ENCODE results near the gene FOLR3. TPM values are rescaled to one million over a fixed set of nuclear protein-coding genes. Genes with fewer than 3 reads are reported as not detected.
"Not testable (repeated sequence)": the region's sequence is repeated elsewhere in the genome, so short reads cannot be mapped to it uniquely, and the experiment has no call there.

FOLR3 gene
- polyA plus RNA-seq, result under 1 TPM in 2 of 4 donors, not detected in 2; 0.12 to 0.84 TPM
- long read RNA-seq, donor 1, partial matches to known transcripts, result 0 of 1 reads
- long read RNA-seq, donor 1, other reads (novel, unspliced or antisense), result 0 of 1 reads
- long read RNA-seq, donor 2, result 0 reads
- long read RNA-seq, donor 3, result 0 reads
- long read RNA-seq, donor 4, result 0 reads
- long read RNA-seq, donor 5, result 0 reads
- long read RNA-seq, donor 6, result 0 reads
- long read RNA-seq, donor 7, result 0 reads
- long read RNA-seq, donor 8, result 0 reads
- long read RNA-seq, donor 9, result 0 reads
- long read RNA-seq, donor 10, result 0 reads

DNA sequence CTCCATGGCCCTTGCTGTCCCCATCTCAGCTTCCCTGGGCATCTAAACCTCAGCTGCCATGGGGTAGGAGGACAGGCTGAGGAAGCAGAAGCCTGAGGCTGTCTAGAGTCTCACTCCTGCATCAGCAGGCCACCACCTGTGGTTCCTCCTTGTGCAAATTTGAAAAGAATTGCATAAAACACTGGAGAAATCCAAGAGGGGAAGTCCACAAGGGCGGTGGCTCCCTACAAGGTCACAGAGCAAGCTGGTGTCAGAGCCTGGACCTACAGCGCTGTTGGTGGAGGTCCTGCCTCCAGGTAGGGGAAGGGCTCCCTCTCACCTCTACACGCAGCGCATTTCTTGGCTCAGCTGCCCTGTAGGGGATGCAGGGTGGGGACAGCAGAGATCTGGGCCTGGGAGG lies at the start of gene FOLR3:
Gene FOLR3 (plus strand): TSS at position 253 of the 400 bp plus-strand sequence. CDS start 228 bp downstream, outside the sequence.
- not testable (repeated sequence) for H3K27ac ChIP-seq (ENCODE audit: low read depth in 1 of 3, low read length in 2 of 3); H3K27me3 ChIP-seq (ENCODE audit: control insufficient read depth in 3 of 3, insufficient read depth in 3 of 3, low read length in 3 of 3); H3K4me1 ChIP-seq (ENCODE audit: control insufficient read depth in 3 of 3, insufficient read depth in 2 of 3, low read depth in 1 of 3, low read length in 2 of 3); H3K9me3 ChIP-seq (ENCODE audit: control insufficient read depth in 2 of 2, insufficient read depth in 1 of 2, low read depth in 1 of 2, low read length in 1 of 2); H3K36me3 ChIP-seq (ENCODE audit: control insufficient read depth in 3 of 3, insufficient read depth in 2 of 3, low read depth in 1 of 3, low read length in 3 of 3); DNase-seq; H3K4me3 ChIP-seq (ENCODE audit: low read depth in 1 of 3, low read length in 3 of 3); FAIRE-seq
- 86 to 89% (median 87%) methylated on average over 4 of the region's 4 CpGs for WGBS, 3 donors

DNA sequence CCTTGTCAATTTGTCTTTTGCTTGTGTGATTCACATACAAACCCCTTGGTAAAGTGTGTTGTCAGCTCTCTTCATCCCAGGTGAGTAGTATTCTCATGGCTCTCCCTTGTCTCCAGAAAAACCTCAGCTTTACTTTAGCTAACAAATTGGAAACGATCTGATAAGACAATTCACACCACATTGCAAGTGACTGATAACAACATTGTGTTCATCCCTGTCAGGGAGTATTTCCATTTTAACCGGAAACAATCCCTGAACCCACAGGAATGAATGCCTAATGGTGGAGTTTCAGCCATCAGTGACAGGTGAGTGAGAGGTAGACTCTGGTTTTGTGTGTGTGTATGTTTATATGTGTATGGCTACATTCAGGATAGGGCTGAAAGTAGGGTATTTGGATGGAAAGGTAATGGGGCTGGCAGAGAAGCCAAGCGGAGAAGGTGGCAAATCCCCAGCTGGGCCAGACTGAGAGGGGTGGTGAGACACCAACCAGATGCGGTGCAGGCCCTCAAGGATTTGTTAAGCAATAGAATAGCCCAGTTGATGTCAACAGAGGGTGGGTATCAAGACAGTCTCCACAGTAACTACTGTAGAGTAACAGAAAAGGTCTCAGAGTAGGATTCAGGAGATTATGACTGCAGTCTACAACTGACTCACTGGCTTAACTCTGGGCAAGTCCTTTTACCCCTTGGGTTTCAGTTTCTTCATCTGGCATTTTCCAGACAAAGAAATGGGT lies 47.3 kb upstream of the FOLR3 start:
- H3K36me3 ChIP-seq (ENCODE audit: control insufficient read depth in 3 of 3, insufficient read depth in 2 of 3, low read depth in 1 of 3, low read length in 3 of 3), result peaks cover 0 to 13% (median 5%) of the 10 kb centered on the region in 3 donors
- H3K9me3 ChIP-seq (ENCODE audit: control insufficient read depth in 2 of 2, insufficient read depth in 1 of 2, low read depth in 1 of 2, low read length in 1 of 2), result no peaks in the 10 kb centered on the region
- H3K4me1 ChIP-seq (ENCODE audit: control insufficient read depth in 3 of 3, insufficient read depth in 2 of 3, low read depth in 1 of 3, low read length in 2 of 3), result peaks cover 0 to 12% (median 0%) of the 10 kb centered on the region in 3 donors
- no peak for FAIRE-seq
- no peak overlapping the region for H3K4me3 ChIP-seq (ENCODE audit: low read depth in 1 of 3, low read length in 3 of 3)
- no peak for DNase-seq
- 82 to 87% (median 83%) methylated on average over 4 of the region's 4 CpGs for WGBS, 3 donors
- H3K27me3 ChIP-seq (ENCODE audit: control insufficient read depth in 3 of 3, insufficient read depth in 3 of 3, low read length in 3 of 3), result no peaks in the 10 kb centered on the region
- H3K27ac ChIP-seq (ENCODE audit: low read depth in 1 of 3, low read length in 2 of 3), result no peak overlapping the region

DNA sequence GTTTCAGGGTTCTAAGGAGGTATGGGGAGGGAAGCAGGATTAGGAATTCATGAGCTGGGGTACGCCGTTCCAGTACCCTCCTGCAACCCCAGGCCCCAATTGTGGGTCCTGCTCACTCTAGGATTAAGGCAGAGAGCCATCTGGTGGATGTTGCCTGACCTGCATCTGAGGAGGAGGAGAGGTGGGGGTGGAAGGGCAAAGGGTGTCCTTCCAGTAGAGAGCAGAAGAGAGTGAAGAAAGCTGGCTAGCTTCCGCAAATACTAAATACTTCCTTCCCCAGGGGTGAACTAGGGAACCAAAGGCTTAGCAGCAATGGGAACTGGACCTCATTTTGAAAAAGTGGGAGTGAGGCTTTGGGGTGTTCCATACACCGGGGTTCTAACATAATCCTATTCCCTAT lies 44.2 kb upstream of the FOLR3 start:
- H3K27ac ChIP-seq (ENCODE audit: low read depth in 1 of 3, low read length in 2 of 3), result peak overlapping the region in 2 of 3 donors; percentile 33 to 44

DNA sequence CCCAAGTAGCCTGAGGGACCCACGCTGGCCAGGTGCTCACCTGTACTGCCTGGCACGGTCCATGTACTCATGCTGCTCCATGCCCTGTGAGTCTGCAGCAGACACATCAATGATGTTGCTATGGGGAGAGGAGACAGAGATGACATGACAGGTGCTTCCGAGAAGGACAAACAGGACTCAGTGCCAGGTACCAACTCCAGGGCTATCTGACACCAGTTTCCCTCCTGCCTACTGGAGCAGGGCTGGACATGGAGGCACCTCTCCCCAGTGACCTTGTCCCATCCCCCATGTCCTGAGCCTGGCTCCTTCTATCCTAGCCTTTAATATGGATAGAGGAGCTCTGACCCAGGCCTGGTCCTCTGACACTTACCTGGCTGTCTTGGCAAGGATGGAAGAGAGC lies 36.8 kb upstream of the FOLR3 start:
- H3K27me3 ChIP-seq (ENCODE audit: control insufficient read depth in 3 of 3, insufficient read depth in 3 of 3, low read length in 3 of 3), result no peaks in the 10 kb centered on the region
- WGBS, 3 donors, result 92 to 98% (median 96%) methylated on average over 3 of the region's 3 CpGs
- no peak overlapping the region for H3K4me3 ChIP-seq (ENCODE audit: low read depth in 1 of 3, low read length in 3 of 3)
- peaks cover under 1 to 9% (median 4%) of the 10 kb centered on the region in 3 donors for H3K4me1 ChIP-seq (ENCODE audit: control insufficient read depth in 3 of 3, insufficient read depth in 2 of 3, low read depth in 1 of 3, low read length in 2 of 3)
- no peak overlapping the region for H3K27ac ChIP-seq (ENCODE audit: low read depth in 1 of 3, low read length in 2 of 3)
- DNase-seq (no peak), FAIRE-seq (no peak)
- peaks cover 0 to 3% of the 10 kb centered on the region in 2 donors for H3K9me3 ChIP-seq (ENCODE audit: control insufficient read depth in 2 of 2, insufficient read depth in 1 of 2, low read depth in 1 of 2, low read length in 1 of 2)
- peaks cover 15 to 61% (median 26%) of the 10 kb centered on the region in 3 donors for H3K36me3 ChIP-seq (ENCODE audit: control insufficient read depth in 3 of 3, insufficient read depth in 2 of 3, low read depth in 1 of 3, low read length in 3 of 3)

More for the DNA sequence above, 44.2 kb upstream of the FOLR3 start:
- Histone ChIP-seq H3K4me3 (ENCODE audit: low read depth in 1 of 3, low read length in 3 of 3) (no peak overlapping the region), H3K36me3 (ENCODE audit: control insufficient read depth in 3 of 3, insufficient read depth in 2 of 3, low read depth in 1 of 3, low read length in 3 of 3) (peaks cover 0 to 27% (median 11%) of the 10 kb centered on the region in 3 donors), H3K9me3 (ENCODE audit: control insufficient read depth in 2 of 2, insufficient read depth in 1 of 2, low read depth in 1 of 2, low read length in 1 of 2) (no peaks in the 10 kb centered on the region), H3K4me1 (ENCODE audit: control insufficient read depth in 3 of 3, insufficient read depth in 2 of 3, low read depth in 1 of 3, low read length in 2 of 3) (peaks cover 0 to 12% (median 0%) of the 10 kb centered on the region in 3 donors), H3K27me3 (ENCODE audit: control insufficient read depth in 3 of 3, insufficient read depth in 3 of 3, low read length in 3 of 3) (no peaks in the 10 kb centered on the region)
- 13 to 46% (median 34%) methylated on average over 4 of the region's 4 CpGs for WGBS, 3 donors
- FAIRE-seq (no peak), DNase-seq (peak; percentile 85 to 86)

DNA sequence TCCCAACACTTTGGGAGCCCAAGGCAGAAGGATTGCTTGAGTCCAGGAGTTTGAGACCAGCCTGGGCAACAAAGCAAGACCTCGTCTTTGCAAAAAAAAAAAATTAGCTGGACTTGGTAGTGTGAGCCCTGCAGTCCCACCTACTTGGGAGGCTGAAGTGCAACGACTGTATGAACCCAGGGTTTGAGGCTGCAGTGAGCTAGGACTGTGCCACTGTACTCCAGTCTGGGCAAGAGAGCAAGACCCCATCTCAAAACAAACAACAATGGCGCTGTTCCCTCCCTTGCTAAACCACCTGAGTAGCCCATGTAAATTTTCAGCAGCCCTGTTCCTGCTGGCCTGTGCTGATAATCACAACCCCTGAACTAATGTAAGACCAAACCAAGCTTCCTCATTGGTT lies 35.5 kb upstream of the FOLR3 start:
- DNase-seq (no peak), FAIRE-seq (no peak)
- Histone ChIP-seq H3K9me3 (ENCODE audit: control insufficient read depth in 2 of 2, insufficient read depth in 1 of 2, low read depth in 1 of 2, low read length in 1 of 2) (peaks cover 0 to 8% of the 10 kb centered on the region in 2 donors), H3K27ac (ENCODE audit: low read depth in 1 of 3, low read length in 2 of 3) (no peak overlapping the region), H3K4me3 (ENCODE audit: low read depth in 1 of 3, low read length in 3 of 3) (no peak overlapping the region), H3K4me1 (ENCODE audit: control insufficient read depth in 3 of 3, insufficient read depth in 2 of 3, low read depth in 1 of 3, low read length in 2 of 3) (peaks cover 3 to 14% (median 4%) of the 10 kb centered on the region in 3 donors), H3K36me3 (ENCODE audit: control insufficient read depth in 3 of 3, insufficient read depth in 2 of 3, low read depth in 1 of 3, low read length in 3 of 3) (peaks cover 15 to 56% (median 23%) of the 10 kb centered on the region in 3 donors), H3K27me3 (ENCODE audit: control insufficient read depth in 3 of 3, insufficient read depth in 3 of 3, low read length in 3 of 3) (no peaks in the 10 kb centered on the region)
- 84 to 91% (median 84%) methylated on average over 3 of the region's 3 CpGs for WGBS, 3 donors

DNA sequence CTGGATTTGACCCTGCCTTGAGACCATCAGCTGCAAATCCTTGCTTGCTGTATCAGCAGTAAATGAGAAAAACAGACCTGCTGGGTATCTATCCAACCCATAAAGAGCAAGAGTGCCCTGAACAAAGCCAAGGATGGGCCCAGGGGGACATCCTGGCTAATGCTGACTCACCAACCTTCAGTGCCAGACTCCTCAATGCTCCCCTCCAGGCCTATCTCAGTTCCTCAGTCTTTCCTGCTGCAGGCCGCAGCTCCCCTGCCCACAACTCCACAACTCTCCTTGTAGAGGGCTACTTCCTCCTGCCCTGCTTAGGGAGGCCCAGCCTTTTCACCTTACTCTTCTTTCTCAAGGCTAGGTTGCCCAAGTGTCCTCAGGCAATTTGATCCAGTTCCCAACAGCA lies 35.1 kb upstream of the FOLR3 start:
- 81 to 92% (median 90%) methylated on average over 1 of the region's 1 CpG for WGBS, 3 donors
- peaks cover 0 to 8% of the 10 kb centered on the region in 2 donors for H3K9me3 ChIP-seq (ENCODE audit: control insufficient read depth in 2 of 2, insufficient read depth in 1 of 2, low read depth in 1 of 2, low read length in 1 of 2)
- FAIRE-seq (no peak), DNase-seq (no peak)
- peaks cover 15 to 53% (median 20%) of the 10 kb centered on the region in 3 donors for H3K36me3 ChIP-seq (ENCODE audit: control insufficient read depth in 3 of 3, insufficient read depth in 2 of 3, low read depth in 1 of 3, low read length in 3 of 3)
- no peak overlapping the region for H3K4me3 ChIP-seq (ENCODE audit: low read depth in 1 of 3, low read length in 3 of 3)
- no peak overlapping the region for H3K27ac ChIP-seq (ENCODE audit: low read depth in 1 of 3, low read length in 2 of 3)
- H3K27me3 ChIP-seq (ENCODE audit: control insufficient read depth in 3 of 3, insufficient read depth in 3 of 3, low read length in 3 of 3), result no peaks in the 10 kb centered on the region
- peaks cover 3 to 14% (median 4%) of the 10 kb centered on the region in 3 donors for H3K4me1 ChIP-seq (ENCODE audit: control insufficient read depth in 3 of 3, insufficient read depth in 2 of 3, low read depth in 1 of 3, low read length in 2 of 3)

DNA sequence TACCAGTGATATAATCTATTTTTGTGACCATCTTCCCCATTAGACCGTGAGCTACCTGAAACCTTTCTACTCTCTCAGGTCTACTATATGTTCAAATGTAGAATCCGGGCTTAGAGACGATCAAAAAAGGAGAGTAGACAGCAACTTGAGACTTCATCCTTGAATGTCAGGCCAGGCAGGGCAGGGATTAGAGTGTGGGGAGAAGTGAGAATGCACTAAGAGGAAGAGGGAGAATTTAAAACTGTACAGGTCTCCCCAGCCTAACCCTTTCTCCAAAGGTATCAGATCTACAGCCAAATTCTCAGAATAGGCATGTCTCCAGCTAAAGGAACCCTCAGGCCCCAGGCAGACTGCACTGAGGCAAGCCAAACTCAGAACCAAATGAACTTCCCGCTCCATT lies 33.4 kb upstream of the FOLR3 start:
- FAIRE-seq, result no peak
- peak overlapping the region; percentile 68 to 93 (median 79) for H3K4me3 ChIP-seq (ENCODE audit: low read depth in 1 of 3, low read length in 3 of 3)
- 20 to 42% (median 28%) methylated on average over 4 of the region's 4 CpGs for WGBS, 3 donors
- peaks cover 11 to 46% (median 17%) of the 10 kb centered on the region in 3 donors for H3K36me3 ChIP-seq (ENCODE audit: control insufficient read depth in 3 of 3, insufficient read depth in 2 of 3, low read depth in 1 of 3, low read length in 3 of 3)
- peaks cover 3 to 14% (median 4%) of the 10 kb centered on the region in 3 donors for H3K4me1 ChIP-seq (ENCODE audit: control insufficient read depth in 3 of 3, insufficient read depth in 2 of 3, low read depth in 1 of 3, low read length in 2 of 3)
- peaks cover 0 to 8% of the 10 kb centered on the region in 2 donors for H3K9me3 ChIP-seq (ENCODE audit: control insufficient read depth in 2 of 2, insufficient read depth in 1 of 2, low read depth in 1 of 2, low read length in 1 of 2)
- DNase-seq, result no peak
- peak overlapping the region; percentile 80 to 91 (median 87) for H3K27ac ChIP-seq (ENCODE audit: low read depth in 1 of 3, low read length in 2 of 3)
- no peaks in the 10 kb centered on the region for H3K27me3 ChIP-seq (ENCODE audit: control insufficient read depth in 3 of 3, insufficient read depth in 3 of 3, low read length in 3 of 3)

DNA sequence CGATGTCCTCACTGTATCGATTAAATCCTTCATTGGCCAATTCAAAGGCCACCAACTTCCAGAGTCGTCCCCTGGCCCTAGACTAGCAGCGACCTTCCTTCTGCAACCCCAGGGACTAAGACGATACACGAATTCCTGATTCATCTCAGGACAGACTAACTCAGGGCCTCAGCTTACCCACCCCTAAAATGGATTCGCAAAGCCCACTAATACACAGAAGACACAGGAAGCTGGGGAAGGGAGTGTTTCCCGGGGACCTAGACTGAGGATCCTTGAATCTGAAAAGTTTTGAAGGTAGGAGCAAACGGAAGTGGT lies 32.9 kb upstream of the FOLR3 start:
- no peak for FAIRE-seq
- H3K27me3 ChIP-seq (ENCODE audit: control insufficient read depth in 3 of 3, insufficient read depth in 3 of 3, low read length in 3 of 3), result no peaks in the 10 kb centered on the region
- WGBS, 3 donors, result 0 to 3% (median 3%) methylated on average over 9 of the region's 9 CpGs
- H3K27ac ChIP-seq (ENCODE audit: low read depth in 1 of 3, low read length in 2 of 3), result peak overlapping the region; percentile 80 to 91 (median 87)
- H3K9me3 ChIP-seq (ENCODE audit: control insufficient read depth in 2 of 2, insufficient read depth in 1 of 2, low read depth in 1 of 2, low read length in 1 of 2), result peaks cover 0 to 8% of the 10 kb centered on the region in 2 donors
- peak in 1 of 2 donors; percentile 13 for DNase-seq
- peak overlapping the region; percentile 68 to 93 (median 79) for H3K4me3 ChIP-seq (ENCODE audit: low read depth in 1 of 3, low read length in 3 of 3)
- peaks cover 9 to 43% (median 14%) of the 10 kb centered on the region in 3 donors for H3K36me3 ChIP-seq (ENCODE audit: control insufficient read depth in 3 of 3, insufficient read depth in 2 of 3, low read depth in 1 of 3, low read length in 3 of 3)
- H3K4me1 ChIP-seq (ENCODE audit: control insufficient read depth in 3 of 3, insufficient read depth in 2 of 3, low read depth in 1 of 3, low read length in 2 of 3), result peaks cover 3 to 14% (median 4%) of the 10 kb centered on the region in 3 donors

All from small intestine (tissue), 16 donors.